Adipocyte (in vitro differentiated cells): ENCODE measurements around the gene CACNA1H.
"Not testable (repeated sequence)": the region's sequence is repeated elsewhere in the genome, so short reads cannot be mapped to it uniquely, and the experiment has no call there.

Experiments used
- DNase-seq: peaks from one replicate; pipeline ENCODE4 v3.0.0-alpha.2; 2015; ENCODE audit warnings: low read depth
- H3K27me3 ChIP-seq: replicated peaks from 2 replicates; pipeline ENCODE4 v1.7.0; 2013; ENCODE audit warnings: mild to moderate bottlenecking, low read length, moderate library complexity; ENCODE audit not compliant: control insufficient read depth, insufficient read depth
- H3K36me3 ChIP-seq: 2 replicates; pipeline ENCODE4 v1.7.0; 2013; ENCODE audit warnings: low read length, mild to moderate bottlenecking, moderate library complexity; ENCODE audit not compliant: control insufficient read depth, insufficient read depth, severe bottlenecking
- H3K4me1 ChIP-seq: 2 replicates; pipeline ENCODE4 v1.7.0; 2013; ENCODE audit warnings: mild to moderate bottlenecking, low read length, moderate library complexity; ENCODE audit not compliant: control insufficient read depth, insufficient read depth
- H3K4me3 ChIP-seq: 2 replicates; pipeline ENCODE4 v1.7.0; 2013; ENCODE audit warnings: mild to moderate bottlenecking, low read length, moderate library complexity
- H3K9ac ChIP-seq: 2 replicates; pipeline ENCODE4 v1.7.0; 2013; ENCODE audit warnings: mild to moderate bottlenecking, low read length, moderate library complexity
- H3K9me3 ChIP-seq: 2 replicates; pipeline ENCODE4 v1.7.0; 2013; ENCODE audit warnings: mild to moderate bottlenecking, low read length, moderate library complexity; ENCODE audit not compliant: control insufficient read depth

CACNA1H gene

GRCh38 chr16:1230084-1230470 is 77.2 kb downstream of the CACNA1H start, which contains the start of gene TPSB2:
Gene TPSB2 (minus strand): TSS chr16:1230184. CDS start chr16:1229951, 233 bp downstream.
- H3K36me3 ChIP-seq, H3K9me3 ChIP-seq, H3K4me3 ChIP-seq, H3K27me3 ChIP-seq, H3K9ac ChIP-seq, H3K4me1 ChIP-seq, DNase-seq: not testable (repeated sequence)

GRCh38 chr16:1230471-1231212 is 77.7 kb downstream of the CACNA1H start:
- not testable (repeated sequence) for H3K9me3 ChIP-seq, H3K27me3 ChIP-seq, DNase-seq, H3K4me1 ChIP-seq, H3K36me3 ChIP-seq, H3K4me3 ChIP-seq, H3K9ac ChIP-seq

- not testable (repeated sequence) for H3K36me3 ChIP-seq, H3K9ac ChIP-seq, H3K27me3 ChIP-seq
Measured at GRCh38 chr16:1231301-1231700, 78.4 kb downstream of the CACNA1H start.

DNA sequence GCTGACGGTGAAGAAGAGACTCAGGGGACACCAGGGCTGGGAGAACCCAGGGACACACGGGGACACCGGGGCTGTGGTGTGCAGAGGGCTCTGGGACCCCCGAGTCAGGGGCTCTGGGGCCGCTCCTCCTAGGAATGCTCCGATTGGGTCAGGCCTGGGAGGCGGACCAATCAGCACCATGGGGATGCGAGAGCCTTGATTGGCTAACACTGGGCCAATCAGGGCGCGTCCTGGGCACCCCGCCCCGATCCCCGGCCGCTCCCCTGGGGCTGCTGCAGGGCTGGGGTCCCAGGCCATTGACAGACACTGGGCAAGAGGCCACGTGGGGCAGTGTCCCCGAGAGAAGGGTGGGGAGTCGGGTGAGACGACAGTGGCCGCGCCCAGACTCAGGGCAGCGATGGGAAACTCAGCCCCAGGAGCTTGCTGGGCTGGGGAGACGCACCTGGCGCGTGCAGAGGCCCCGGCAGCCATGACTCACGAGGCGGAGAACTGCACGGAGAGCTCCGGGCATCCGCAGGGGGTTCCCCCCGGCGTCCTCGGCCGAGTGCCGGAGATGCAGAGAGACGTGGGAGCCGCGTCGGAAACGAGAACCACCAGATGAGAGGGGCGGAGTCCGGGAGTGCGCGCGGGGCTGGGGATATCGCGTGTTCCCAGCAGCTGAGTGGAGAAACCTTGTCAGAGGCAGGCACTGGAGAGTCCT is 79.3 kb downstream of the CACNA1H start:
- DNase-seq, H3K27me3 ChIP-seq, H3K9me3 ChIP-seq, H3K4me3 ChIP-seq, H3K9ac ChIP-seq, H3K4me1 ChIP-seq, H3K36me3 ChIP-seq: not testable (repeated sequence)

More at GRCh38 chr16:1231301-1231700, 78.4 kb downstream of the CACNA1H start:
- H3K4me1 ChIP-seq, H3K9me3 ChIP-seq, H3K4me3 ChIP-seq, DNase-seq: not testable (repeated sequence)

DNA sequence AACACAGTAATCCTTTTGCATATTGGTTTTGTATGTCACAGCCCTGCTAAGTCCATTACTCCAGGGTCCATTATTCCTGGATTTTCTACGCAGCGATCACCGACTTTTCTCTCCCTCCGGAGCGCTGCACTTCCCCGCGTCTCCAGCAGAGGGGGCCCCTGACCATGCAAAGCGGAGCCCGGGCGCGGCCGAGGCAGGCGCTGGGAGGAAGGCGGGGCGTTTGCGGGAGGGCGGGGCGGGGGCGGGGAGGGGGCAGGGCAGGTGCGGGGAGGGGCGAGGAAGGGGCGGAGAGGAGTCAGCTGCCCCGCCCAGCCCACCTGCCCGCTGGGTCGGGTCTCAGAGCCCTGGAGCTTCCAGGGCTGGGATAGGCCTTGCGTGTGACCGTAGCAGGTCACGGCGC is 83.8 kb downstream of the CACNA1H start:
- not testable (repeated sequence) for DNase-seq, H3K4me3 ChIP-seq, H3K36me3 ChIP-seq, H3K9me3 ChIP-seq, H3K9ac ChIP-seq, H3K27me3 ChIP-seq, H3K4me1 ChIP-seq

DNA sequence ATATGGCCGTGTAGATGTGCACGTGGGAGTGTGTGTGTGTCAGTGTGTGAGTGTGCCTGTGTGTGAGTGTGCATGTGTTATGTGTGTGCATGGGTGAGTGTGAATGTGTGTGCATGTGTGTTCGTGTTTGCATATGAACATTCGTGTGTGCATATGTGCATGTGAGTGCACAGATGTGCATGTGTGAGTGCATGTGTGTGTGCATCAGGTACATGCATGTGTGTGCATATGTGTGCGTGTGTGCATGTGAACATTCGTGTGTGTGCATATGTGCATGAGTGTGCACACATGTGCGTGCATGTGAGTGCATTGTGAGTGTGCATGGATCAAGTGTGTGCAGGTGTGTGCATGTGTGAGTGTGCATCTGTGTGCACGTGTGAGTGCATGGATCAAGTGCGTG is 85.1 kb downstream of the CACNA1H start:
- Histone ChIP-seq H3K9ac (no peak overlapping the region), H3K4me3 (no peak overlapping the region), H3K36me3 (no peaks in the 10 kb centered on the region), H3K9me3 (no peaks in the 10 kb centered on the region), H3K4me1 (no peaks in the 10 kb centered on the region), H3K27me3 (peaks cover 4% of the 10 kb centered on the region)
- no peak for DNase-seq

DNA sequence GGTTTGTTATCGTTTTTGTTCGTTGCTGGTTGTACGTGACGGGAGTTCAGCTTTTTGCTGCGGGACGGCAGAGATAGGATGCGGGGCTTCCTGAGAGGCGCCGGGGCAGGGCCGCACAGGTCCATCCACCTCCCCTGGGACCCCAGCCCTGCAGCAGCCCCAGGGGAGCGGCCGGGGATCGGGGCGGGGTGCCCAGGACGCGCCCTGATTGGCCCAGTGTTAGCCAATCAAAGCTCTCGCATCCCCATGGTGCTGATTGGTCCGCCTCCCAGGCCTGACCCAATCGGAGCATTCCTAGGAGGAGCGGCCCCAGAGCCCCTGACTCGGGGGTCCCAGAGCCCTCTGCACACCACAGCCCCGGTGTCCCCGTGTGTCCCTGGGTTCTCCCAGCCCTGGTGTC is 86.0 kb downstream of the CACNA1H start:
- H3K4me1 ChIP-seq, DNase-seq, H3K4me3 ChIP-seq, H3K27me3 ChIP-seq, H3K9me3 ChIP-seq, H3K9ac ChIP-seq, H3K36me3 ChIP-seq: not testable (repeated sequence)

DNA sequence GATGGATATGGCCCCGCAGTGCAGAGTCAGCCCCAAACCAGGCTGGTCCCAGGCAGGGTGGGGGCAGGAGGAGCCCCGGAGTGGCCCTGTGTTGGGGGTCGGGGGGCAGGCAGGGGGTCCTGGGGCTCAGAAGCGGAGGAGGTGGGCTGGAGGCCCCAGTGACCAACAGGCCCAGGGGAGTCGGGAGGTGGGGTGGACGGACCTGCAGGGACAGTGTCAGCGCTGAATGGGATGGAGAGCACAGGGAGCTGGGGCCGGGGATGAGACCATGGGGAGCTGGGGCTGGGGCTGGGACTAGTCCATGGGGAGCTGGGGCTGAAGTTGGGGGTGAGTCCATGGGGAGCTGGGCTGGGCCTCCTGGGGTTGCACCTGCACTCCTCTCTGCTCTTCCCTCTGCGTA is 86.7 kb downstream of the CACNA1H start:
- H3K36me3 ChIP-seq, H3K4me3 ChIP-seq, DNase-seq, H3K4me1 ChIP-seq, H3K9me3 ChIP-seq, H3K27me3 ChIP-seq, H3K9ac ChIP-seq: not testable (repeated sequence)

DNA sequence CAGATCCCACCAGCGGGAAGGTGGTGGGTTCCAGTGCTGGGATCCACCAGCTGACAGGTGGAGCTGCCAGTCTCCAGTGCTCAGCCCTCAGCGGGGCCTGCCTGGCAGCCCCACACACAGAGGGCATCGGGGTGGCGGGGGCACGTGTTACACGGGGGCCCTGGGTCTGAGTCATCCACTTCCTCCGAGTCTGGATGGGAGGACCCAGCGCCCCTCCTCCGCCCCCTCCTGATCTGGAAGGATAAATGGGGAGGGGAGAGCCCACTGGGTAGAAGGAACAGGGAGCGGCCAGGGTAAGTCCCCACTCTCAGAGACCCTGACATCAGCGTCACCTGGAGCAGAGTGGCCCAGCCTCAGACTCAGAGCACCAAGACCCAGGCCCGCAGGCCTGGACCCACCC is 87.5 kb downstream of the CACNA1H start, which contains the start of gene TPSAB1:
TSS of gene TPSAB1 (plus strand) at position 270 of the 400 bp plus-strand sequence. CDS start 234 bp downstream, outside the sequence.
- DNase-seq, H3K9ac ChIP-seq, H3K9me3 ChIP-seq, H3K36me3 ChIP-seq, H3K4me3 ChIP-seq, H3K4me1 ChIP-seq: not testable (repeated sequence)
- peaks cover 11% of the 10 kb centered on the region for H3K27me3 ChIP-seq

- H3K9me3 ChIP-seq, H3K4me3 ChIP-seq, H3K4me1 ChIP-seq, H3K36me3 ChIP-seq, H3K9ac ChIP-seq, DNase-seq: not testable (repeated sequence)
- H3K27me3 ChIP-seq = peaks cover 17% of the 10 kb centered on the region
Measured at GRCh38 chr16:1241081-1241480, 88.2 kb downstream of the CACNA1H start.

GRCh38 chr16:1243363-1243762 is 90.5 kb downstream of the CACNA1H start:
- not testable (repeated sequence) for H3K36me3 ChIP-seq, H3K9ac ChIP-seq, H3K9me3 ChIP-seq, H3K4me1 ChIP-seq, DNase-seq, H3K4me3 ChIP-seq
- peaks cover 29% of the 10 kb centered on the region for H3K27me3 ChIP-seq
